Upper lobe of right lung (tissue), 1 donor: Measurements from ENCODE around the gene HTT. TPM values are rescaled to one million over a fixed set of nuclear protein-coding genes. Genes with fewer than 3 reads are reported as not detected.

Source experiments
- ATAC-seq: fragments of 200-7000 bp; cut with Tn5 transposase; one replicate; pipeline ENCODE4 v1.9.1; 2020; ENCODE audit warnings: mild to moderate bottlenecking, moderate library complexity
- DNase-seq: peaks from one replicate; pipeline ENCODE4 v3.0.0-alpha.2; 2020
- H3K27ac ChIP-seq: fragments of 200-600 bp; one replicate; pipeline ENCODE4 v1.8.0; 2022
- H3K27me3 ChIP-seq: fragments of 200-600 bp; one replicate; pipeline ENCODE4 v1.8.0; 2022; ENCODE audit warnings: mild to moderate bottlenecking
- H3K36me3 ChIP-seq: fragments of 200-600 bp; one replicate; pipeline ENCODE4 v1.8.0; 2022
- H3K4me1 ChIP-seq: fragments of 200-600 bp; one replicate; pipeline ENCODE4 v1.8.0; 2022
- H3K4me3 ChIP-seq: fragments of 200-600 bp; one replicate; pipeline ENCODE4 v1.8.0; 2022; ENCODE audit warnings: mild to moderate bottlenecking
- H3K9me3 ChIP-seq: fragments of 200-600 bp; one replicate; pipeline ENCODE4 v1.8.0; 2022
- intact Hi-C: fragments of 100-400 bp; cut with DNase I; formaldehyde crosslinking; loops from one replicate; pipeline ENCODE4 v1.11.0; 2022
- total RNA-seq: library from RNA; stranded (reverse); fragmentation: NEBNext Ultra II Directional; extraction: Animal tissue kit (Norgen Biotek cat#: 25700); gene quantifications from one replicate; pipeline ENCODE4 v1.2.1, GENCODE V29; 2021
- TF ChIP-seq, protein P1 (sequence below): fragments of 200-600 bp; IDR thresholded peaks from one replicate; pipeline ENCODE4 v1.8.0; 2022; ENCODE audit warnings: antibody characterized with exemption
- donor health status: DM: no; HTN: yes; CAD: no; lungs with severe emphysema.

The HTT gene
- total RNA-seq, 1 donor from 2014 or later: 73.6 TPM

DNA sequence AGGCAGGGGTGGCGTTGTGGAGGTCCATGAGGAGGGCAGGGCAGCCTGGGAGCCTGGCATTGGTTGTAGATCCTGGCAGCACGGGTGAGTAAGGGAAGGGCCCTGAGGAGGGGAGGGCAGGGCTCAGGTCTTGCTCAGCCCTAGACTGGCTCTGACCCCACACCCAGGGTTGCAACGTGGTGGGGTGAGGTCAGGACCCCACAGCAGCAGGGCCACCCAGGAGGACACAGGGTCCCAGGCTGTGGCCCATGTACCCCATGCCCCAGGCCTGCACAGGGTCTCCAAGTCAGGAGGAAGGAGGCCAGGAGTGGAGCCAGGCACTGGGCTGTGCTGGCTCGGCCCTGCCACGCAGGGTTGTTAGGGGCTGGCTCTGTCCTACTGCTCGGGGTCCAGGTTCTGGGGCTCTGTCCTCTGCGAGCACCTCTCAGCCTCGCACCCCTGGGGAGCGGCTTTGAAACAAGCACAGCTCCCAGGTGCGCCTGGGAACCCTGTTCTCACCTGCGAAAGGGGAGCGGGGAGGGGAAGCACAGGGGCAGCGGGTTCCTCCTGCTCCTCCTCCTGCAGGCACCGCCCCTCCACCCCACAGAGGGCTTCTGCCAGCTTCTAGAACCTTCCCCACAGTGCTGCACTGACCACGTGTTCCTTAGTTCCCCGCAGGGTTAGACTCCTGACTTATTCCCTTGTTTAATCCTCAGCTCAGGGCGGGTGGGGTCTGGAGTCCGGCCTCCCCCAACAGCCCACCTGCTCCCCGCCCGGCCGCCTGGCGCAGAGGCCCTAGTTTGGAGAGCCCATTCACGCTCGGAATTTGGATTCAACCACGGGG, 194.8 kb downstream of the HTT start:
- Histone ChIP-seq H3K27ac (no peak overlapping the region), H3K27me3 (no peaks in the 10 kb centered on the region), H3K4me3 (no peak overlapping the region), H3K36me3 (no peaks in the 10 kb centered on the region), H3K9me3 (no peaks in the 10 kb centered on the region), H3K4me1 (no peaks in the 10 kb centered on the region)
- intact Hi-C loops: no loop called here
- DNase-seq (peak; percentile 56), ATAC-seq (peak; percentile 45)
- TF ChIP-seq, protein P1, sequence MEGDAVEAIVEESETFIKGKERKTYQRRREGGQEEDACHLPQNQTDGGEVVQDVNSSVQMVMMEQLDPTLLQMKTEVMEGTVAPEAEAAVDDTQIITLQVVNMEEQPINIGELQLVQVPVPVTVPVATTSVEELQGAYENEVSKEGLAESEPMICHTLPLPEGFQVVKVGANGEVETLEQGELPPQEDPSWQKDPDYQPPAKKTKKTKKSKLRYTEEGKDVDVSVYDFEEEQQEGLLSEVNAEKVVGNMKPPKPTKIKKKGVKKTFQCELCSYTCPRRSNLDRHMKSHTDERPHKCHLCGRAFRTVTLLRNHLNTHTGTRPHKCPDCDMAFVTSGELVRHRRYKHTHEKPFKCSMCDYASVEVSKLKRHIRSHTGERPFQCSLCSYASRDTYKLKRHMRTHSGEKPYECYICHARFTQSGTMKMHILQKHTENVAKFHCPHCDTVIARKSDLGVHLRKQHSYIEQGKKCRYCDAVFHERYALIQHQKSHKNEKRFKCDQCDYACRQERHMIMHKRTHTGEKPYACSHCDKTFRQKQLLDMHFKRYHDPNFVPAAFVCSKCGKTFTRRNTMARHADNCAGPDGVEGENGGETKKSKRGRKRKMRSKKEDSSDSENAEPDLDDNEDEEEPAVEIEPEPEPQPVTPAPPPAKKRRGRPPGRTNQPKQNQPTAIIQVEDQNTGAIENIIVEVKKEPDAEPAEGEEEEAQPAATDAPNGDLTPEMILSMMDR: no peak

- no peak for DNase-seq
- no peak overlapping the region for H3K27ac ChIP-seq
- H3K9me3 ChIP-seq: no peaks in the 10 kb centered on the region
- no peaks in the 10 kb centered on the region for H3K4me1 ChIP-seq
- TF ChIP-seq, protein P1: no peak
- no peak overlapping the region for H3K4me3 ChIP-seq
- intact Hi-C loops: no loop called here
- H3K36me3 ChIP-seq: no peaks in the 10 kb centered on the region
- peak; percentile 26 for ATAC-seq
- no peaks in the 10 kb centered on the region for H3K27me3 ChIP-seq
Measured at GRCh38 chr4:3269991-3270611, 195.6 kb downstream of the HTT start.

- Histone ChIP-seq H3K27ac (no peak overlapping the region), H3K27me3 (no peaks in the 10 kb centered on the region), H3K36me3 (no peaks in the 10 kb centered on the region), H3K4me3 (no peak overlapping the region), H3K9me3 (no peaks in the 10 kb centered on the region), H3K4me1 (no peaks in the 10 kb centered on the region)
- intact Hi-C loops: no loop called here
- DNase-seq (no peak), ATAC-seq (no peak)
- TF ChIP-seq, protein P1: no peak
Measured at GRCh38 chr4:3271131-3271530, 196.7 kb downstream of the HTT start.

DNA sequence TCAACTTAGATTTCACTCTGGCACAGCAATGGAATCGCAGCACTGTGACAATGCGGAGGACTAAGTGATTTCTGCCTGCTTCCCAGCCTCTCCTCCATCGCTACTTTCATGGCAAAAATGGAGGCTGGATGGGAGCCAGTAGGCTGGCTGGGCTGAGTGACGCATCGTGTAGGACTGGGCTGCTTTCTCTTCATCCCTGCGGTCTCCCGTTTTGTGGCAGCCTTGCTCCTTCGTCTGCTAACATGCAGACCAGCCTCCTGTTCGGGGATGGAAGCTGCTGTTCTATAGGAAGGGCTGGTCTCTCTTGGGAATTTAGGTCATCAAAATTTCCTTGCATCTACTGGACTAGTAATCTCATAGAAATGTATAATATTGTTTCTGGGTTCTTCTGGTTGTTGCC, 202.5 kb downstream of the HTT start:
- no peaks in the 10 kb centered on the region for H3K36me3 ChIP-seq
- H3K4me3 ChIP-seq: no peak overlapping the region
- TF ChIP-seq, protein P1: no peak
- intact Hi-C loops: no loop called here
- H3K27ac ChIP-seq: no peak overlapping the region
- no peaks in the 10 kb centered on the region for H3K9me3 ChIP-seq
- DNase-seq (no peak), ATAC-seq (no peak)
- H3K4me1 ChIP-seq: no peaks in the 10 kb centered on the region
- no peaks in the 10 kb centered on the region for H3K27me3 ChIP-seq

- Histone ChIP-seq H3K4me3 (no peak overlapping the region), H3K4me1 (no peaks in the 10 kb centered on the region), H3K27me3 (no peaks in the 10 kb centered on the region), H3K36me3 (no peaks in the 10 kb centered on the region), H3K9me3 (no peaks in the 10 kb centered on the region), H3K27ac (no peak overlapping the region)
- TF ChIP-seq, protein P1: no peak
- no peak for DNase-seq
- intact Hi-C loops: loop anchor here (10.0 kb wide), 1 partner anchor 206 kb away; the partner anchor contains the start of genes HTT and HTT-AS
- no peak for ATAC-seq
Measured at GRCh38 chr4:3280466-3280865, 206.0 kb downstream of the HTT start.
